Mucosa of rectum (tissue), 2 donors: ENCODE data around the gene AGPAT3.

ENCODE experiments used
- H3K27ac ChIP-seq, 2 donors: one replicate each; pipeline ENCODE4 v1.7.0; 2013; ENCODE audit warnings: inconsistent platforms in 2 of 2, low read depth in 2 of 2, low read length in 2 of 2
- H3K27me3 ChIP-seq, 2 donors: one replicate each; pipeline ENCODE4 v1.7.0; 2013; ENCODE audit warnings: low read length in 2 of 2; ENCODE audit not compliant: control insufficient read depth in 2 of 2, insufficient read depth in 2 of 2
- H3K36me3 ChIP-seq, 2 donors: one replicate each; pipeline ENCODE4 v1.7.0; 2013; ENCODE audit warnings: low read length in 2 of 2; ENCODE audit not compliant: control insufficient read depth in 2 of 2, insufficient read depth in 2 of 2
- H3K4me1 ChIP-seq, 2 donors: one replicate each; pipeline ENCODE4 v1.7.0; 2013; ENCODE audit warnings: low read length in 2 of 2, mild to moderate bottlenecking in 1 of 2; ENCODE audit not compliant: control insufficient read depth in 2 of 2, insufficient read depth in 2 of 2
- H3K4me3 ChIP-seq, 2 donors: one replicate each; pipeline ENCODE4 v1.7.0; 2013; ENCODE audit warnings: low read length in 2 of 2
- H3K9ac ChIP-seq, 2 donors: one replicate each; pipeline ENCODE4 v1.7.0; 2013; ENCODE audit warnings: low read length in 2 of 2, low read depth in 1 of 2, mild to moderate bottlenecking in 1 of 2
- H3K9me3 ChIP-seq, 2 donors: one replicate each; pipeline ENCODE4 v1.7.0; 2013; ENCODE audit warnings: low read length in 2 of 2; ENCODE audit not compliant: control insufficient read depth in 2 of 2
- donor health status: healthy.
- donor health status: Normal muscosa, but diverticular disease.

Gene AGPAT3

GRCh38 chr21:43861706-43862105 is 3.3 kb upstream of the AGPAT3 start:
- no peaks in the 10 kb centered on the region for H3K36me3 ChIP-seq
- H3K9me3 ChIP-seq, result no peaks in the 10 kb centered on the region
- H3K27ac ChIP-seq, result no peak overlapping the region
- no peaks in the 10 kb centered on the region for H3K27me3 ChIP-seq
- H3K9ac ChIP-seq, result no peak overlapping the region
- peaks cover 6 to 7% of the 10 kb centered on the region in 2 donors for H3K4me1 ChIP-seq
- no peak overlapping the region for H3K4me3 ChIP-seq

- Histone ChIP-seq H3K9ac (peak overlapping the region; percentile 32 to 78), H3K4me3 (peak overlapping the region; percentile 64 to 67), H3K36me3 (no peaks in the 10 kb centered on the region), H3K27ac (peak overlapping the region; percentile 58 to 67), H3K4me1 (peaks cover 19 to 24% of the 10 kb centered on the region in 2 donors), H3K9me3 (no peaks in the 10 kb centered on the region), H3K27me3 (no peaks in the 10 kb centered on the region)
These were observed 586 bp upstream of the AGPAT3 start for GRCh38 chr21:43864313-43864961.

GRCh38 chr21:43865540-43866259 is 677 bp downstream of the AGPAT3 start:
- peak overlapping the region; percentile 27 to 75 for H3K9ac ChIP-seq
- no peaks in the 10 kb centered on the region for H3K9me3 ChIP-seq
- peak overlapping the region; percentile 67 to 75 for H3K4me3 ChIP-seq
- peak overlapping the region; percentile 90 to 92 for H3K27ac ChIP-seq
- H3K4me1 ChIP-seq, result peaks cover 18 to 24% of the 10 kb centered on the region in 2 donors
- no peaks in the 10 kb centered on the region for H3K27me3 ChIP-seq
- no peaks in the 10 kb centered on the region for H3K36me3 ChIP-seq

- Histone ChIP-seq H3K27ac (peak overlapping the region; percentile 90 to 92), H3K9me3 (no peaks in the 10 kb centered on the region), H3K9ac (peak overlapping the region; percentile 57 to 72), H3K36me3 (peaks cover 0 to 2% of the 10 kb centered on the region in 2 donors), H3K27me3 (no peaks in the 10 kb centered on the region), H3K4me3 (peak overlapping the region; percentile 67 to 75), H3K4me1 (peaks cover 16 to 24% of the 10 kb centered on the region in 2 donors)
These were observed 1.2 kb downstream of the AGPAT3 start for GRCh38 chr21:43866260-43866629.

GRCh38 chr21:43866659-43867331 is 1.8 kb downstream of the AGPAT3 start:
- no peaks in the 10 kb centered on the region for H3K27me3 ChIP-seq
- peak overlapping the region; percentile 90 to 92 for H3K27ac ChIP-seq
- H3K4me1 ChIP-seq, result peaks cover 16 to 24% of the 10 kb centered on the region in 2 donors
- peak overlapping the region; percentile 67 to 75 for H3K4me3 ChIP-seq
- H3K9me3 ChIP-seq, result no peaks in the 10 kb centered on the region
- H3K9ac ChIP-seq, result peak overlapping the region; percentile 57 to 72
- peaks cover 0 to 4% of the 10 kb centered on the region in 2 donors for H3K36me3 ChIP-seq

GRCh38 chr21:43867332-43867703 is 2.3 kb downstream of the AGPAT3 start:
- Histone ChIP-seq H3K9me3 (no peaks in the 10 kb centered on the region), H3K36me3 (peaks cover 0 to 4% of the 10 kb centered on the region in 2 donors), H3K9ac (peak overlapping the region; percentile 57 to 72), H3K4me1 (peaks cover 16 to 24% of the 10 kb centered on the region in 2 donors), H3K4me3 (peak overlapping the region; percentile 67 to 75), H3K27me3 (no peaks in the 10 kb centered on the region), H3K27ac (peak overlapping the region; percentile 90 to 92)

- H3K27me3 ChIP-seq, result no peaks in the 10 kb centered on the region
- H3K27ac ChIP-seq, result peak overlapping the region; percentile 90 to 92
- H3K9me3 ChIP-seq, result no peaks in the 10 kb centered on the region
- peaks cover 3 to 6% of the 10 kb centered on the region in 2 donors for H3K36me3 ChIP-seq
- H3K9ac ChIP-seq, result peak overlapping the region in 1 of 2 donors; percentile 14
- H3K4me1 ChIP-seq, result peaks cover 16 to 24% of the 10 kb centered on the region in 2 donors
- H3K4me3 ChIP-seq, result peak overlapping the region; percentile 33 to 75
These were observed 2.9 kb downstream of the AGPAT3 start for GRCh38 chr21:43867948-43868347.

- Histone ChIP-seq H3K4me3 (peak overlapping the region; percentile 33 to 75), H3K27ac (peak overlapping the region; percentile 90 to 92), H3K36me3 (peaks cover 7 to 9% of the 10 kb centered on the region in 2 donors), H3K9ac (no peak overlapping the region), H3K4me1 (peaks cover 16 to 24% of the 10 kb centered on the region in 2 donors), H3K27me3 (no peaks in the 10 kb centered on the region), H3K9me3 (no peaks in the 10 kb centered on the region)
These were observed 3.4 kb downstream of the AGPAT3 start for GRCh38 chr21:43868461-43868860.

GRCh38 chr21:43869486-43870325 is 4.7 kb downstream of the AGPAT3 start:
- H3K27ac ChIP-seq, result no peak overlapping the region
- no peak overlapping the region for H3K9ac ChIP-seq
- peaks cover 16 to 21% of the 10 kb centered on the region in 2 donors for H3K4me1 ChIP-seq
- H3K36me3 ChIP-seq, result peaks cover 7 to 9% of the 10 kb centered on the region in 2 donors
- H3K9me3 ChIP-seq, result no peaks in the 10 kb centered on the region
- H3K4me3 ChIP-seq, result no peak overlapping the region
- H3K27me3 ChIP-seq, result no peaks in the 10 kb centered on the region
